Mesenchymal stem cell (in vitro differentiated cells and primary cell): ENCODE measurements around the gene TBC1D10A.
A peak's percentile ranks its signal among the peaks of the same experiment; 100 is the strongest.

Experiments
- DNase-seq: peaks from one replicate; pipeline ENCODE4 v3.0.0-alpha.2; 2013
- H2AFZ ChIP-seq: one replicate; pipeline ENCODE4 v1.6.1; 2013; ENCODE audit warnings: low read depth, mild to moderate bottlenecking, control low read depth, inconsistent platforms, low read length, moderate library complexity
- H2AK5ac ChIP-seq: 2 replicates; pipeline ENCODE4 v1.6.1; 2013; ENCODE audit warnings: low read length, moderate library complexity, mild to moderate bottlenecking, inconsistent platforms; ENCODE audit not compliant: severe bottlenecking
- H2BK120ac ChIP-seq: one replicate; pipeline ENCODE4 v1.6.1; 2013; ENCODE audit warnings: low read depth, mild to moderate bottlenecking, inconsistent platforms, low read length, moderate library complexity
- H2BK12ac ChIP-seq, 2 experiments: one replicate each; pipeline ENCODE4 v1.6.1; 2013; ENCODE audit warnings: inconsistent platforms in 2 of 2, low read length in 2 of 2, mild to moderate bottlenecking in 2 of 2, moderate library complexity in 2 of 2, control low read depth in 1 of 2
- H2BK15ac ChIP-seq: one replicate; pipeline ENCODE4 v1.6.1; 2013; ENCODE audit warnings: mild to moderate bottlenecking, low read depth, inconsistent platforms; ENCODE audit not compliant: poor library complexity, severe bottlenecking
- H2BK5ac ChIP-seq: 2 replicates; pipeline ENCODE4 v1.6.1; 2013; ENCODE audit warnings: low read depth, mild to moderate bottlenecking, low read length, control low read depth, inconsistent platforms; ENCODE audit not compliant: poor library complexity, severe bottlenecking
- H3K14ac ChIP-seq, 2 experiments: one replicate each; pipeline ENCODE4 v1.6.1; 2013; ENCODE audit warnings: inconsistent platforms in 2 of 2, low read length in 2 of 2, control low read depth in 1 of 2, mild to moderate bottlenecking in 1 of 2, moderate library complexity in 1 of 2
- H3K18ac ChIP-seq, 2 experiments: one replicate each; pipeline ENCODE4 v1.6.1; 2013; ENCODE audit warnings: inconsistent platforms in 2 of 2, low read length in 2 of 2, control low read depth in 1 of 2, low read depth in 1 of 2, mild to moderate bottlenecking in 1 of 2
- H3K23ac ChIP-seq, 2 experiments: one replicate each; pipeline ENCODE4 v1.6.1; 2013; ENCODE audit warnings: inconsistent platforms in 2 of 2, low read length in 2 of 2, mild to moderate bottlenecking in 2 of 2, moderate library complexity in 2 of 2, control low read depth in 1 of 2
- H3K27ac ChIP-seq: 2 replicates; pipeline ENCODE4 v1.5.1; 2013; ENCODE audit warnings: mild to moderate bottlenecking, moderate library complexity, low read length, control low read depth, inconsistent platforms; ENCODE audit not compliant: poor library complexity, severe bottlenecking
- H3K27me3 ChIP-seq, 2 experiments: 2 replicates each; pipeline versions ENCODE4 v1.6.1 to v1.7.0; 2013; ENCODE audit warnings: low read length in 2 of 2, mild to moderate bottlenecking in 2 of 2, moderate library complexity in 2 of 2, control low read depth in 1 of 2, inconsistent platforms in 1 of 2; ENCODE audit not compliant: control insufficient read depth in 1 of 2, insufficient read depth in 1 of 2
- H3K36me3 ChIP-seq, 2 experiments: 2 replicates each; pipeline versions ENCODE4 v1.6.1 to v1.7.0; 2013; ENCODE audit warnings: low read length in 2 of 2, control low read depth in 1 of 2, inconsistent platforms in 1 of 2, low read depth in 1 of 2, mild to moderate bottlenecking in 1 of 2; ENCODE audit not compliant: insufficient read depth in 2 of 2, control insufficient read depth in 1 of 2
- H3K4ac ChIP-seq, 2 experiments: one replicate each; pipeline ENCODE4 v1.6.1; 2013; ENCODE audit warnings: inconsistent platforms in 2 of 2, low read length in 2 of 2, mild to moderate bottlenecking in 2 of 2, moderate library complexity in 2 of 2, control low read depth in 1 of 2, low read depth in 1 of 2
- H3K4me1 ChIP-seq: 2 replicates; pipeline ENCODE4 v1.6.1; 2013; ENCODE audit warnings: low read depth, low read length, control low read depth; ENCODE audit not compliant: control insufficient read depth, insufficient read depth
- H3K4me2 ChIP-seq: 2 replicates; pipeline ENCODE4 v1.6.1; 2013; ENCODE audit warnings: low read length, mild to moderate bottlenecking, inconsistent platforms; ENCODE audit not compliant: poor library complexity, severe bottlenecking
- H3K4me3 ChIP-seq, 2 experiments: 2 replicates each; pipeline versions ENCODE4 v1.5.1 to v1.7.0; 2013; ENCODE audit warnings: low read length in 2 of 2, mild to moderate bottlenecking in 2 of 2, control low read depth in 1 of 2, low read depth in 1 of 2; ENCODE audit not compliant: insufficient read depth in 1 of 2
- H3K79me1 ChIP-seq: replicated peaks from 2 replicates; pipeline ENCODE4 v1.6.1; 2013; ENCODE audit warnings: mild to moderate bottlenecking, control low read depth, low read length, inconsistent platforms; ENCODE audit not compliant: poor library complexity, severe bottlenecking
- H3K9ac ChIP-seq: 2 replicates; pipeline ENCODE4 v1.7.0; 2013; ENCODE audit warnings: mild to moderate bottlenecking, low read length, moderate library complexity
- H3K9me3 ChIP-seq: 2 replicates; pipeline ENCODE4 v1.7.0; 2013; ENCODE audit warnings: mild to moderate bottlenecking, low read length; ENCODE audit not compliant: control insufficient read depth
- H4K8ac ChIP-seq: one replicate; pipeline ENCODE4 v1.6.1; 2013; ENCODE audit warnings: inconsistent platforms, mild to moderate bottlenecking, low read length, moderate library complexity
- H4K91ac ChIP-seq: one replicate; pipeline ENCODE4 v1.6.1; 2013; ENCODE audit warnings: mild to moderate bottlenecking, low read length, inconsistent platforms
- WGBS: methylation state at CpG from one replicate; pipeline ENCODE4 v1.1.7; 2013; ENCODE audit warnings: mixed read lengths; 5-methylcytosine and 5-hydroxymethylcytosine counted together

Gene TBC1D10A

DNA sequence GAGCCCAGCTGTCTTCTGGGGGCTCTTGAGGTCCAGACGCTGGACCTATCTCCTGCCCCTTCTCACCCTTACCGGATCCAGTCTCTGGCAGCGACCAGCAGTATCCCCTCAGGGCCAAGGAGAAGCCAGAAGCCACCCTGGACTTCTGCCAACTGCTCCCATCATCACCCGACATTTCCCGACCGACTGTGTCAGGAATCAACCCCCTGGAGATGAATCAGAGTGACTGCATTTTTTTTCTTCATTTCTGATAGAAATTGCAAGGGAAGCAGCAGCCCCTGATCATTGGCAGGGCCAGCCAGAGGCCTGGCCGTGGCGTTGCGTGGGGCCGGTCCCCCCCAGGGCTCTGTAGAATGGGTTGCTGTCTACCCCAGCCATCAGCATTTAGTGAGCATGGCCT lies 75.0 kb downstream of the TBC1D10A start:
- H3K23ac ChIP-seq, result no peak overlapping the region
- H3K36me3 ChIP-seq, result no peaks in the 10 kb centered on the region
- H3K27ac ChIP-seq, result peak overlapping the region; percentile 98
- peak overlapping the region; percentile 90 for H2BK5ac ChIP-seq
- peaks cover 80% of the 10 kb centered on the region for H3K4me1 ChIP-seq
- H4K8ac ChIP-seq, result no peak overlapping the region
- no peak overlapping the region for H4K91ac ChIP-seq
- no peak overlapping the region for H2AFZ ChIP-seq
- WGBS, result 70% methylated on average over 10 of the region's 10 CpGs
- DNase-seq, result peak; percentile 56
- no peak overlapping the region for H3K18ac ChIP-seq
- H2AK5ac ChIP-seq, result peak overlapping the region; percentile 100
- no peak overlapping the region for H3K4me3 ChIP-seq
- H3K4ac ChIP-seq, result no peak overlapping the region
- peak overlapping the region; percentile 52 for H2BK15ac ChIP-seq
- H2BK12ac ChIP-seq, result peak overlapping the region in 1 of 2 experiments; percentile 56
- no peaks in the 10 kb centered on the region for H3K9me3 ChIP-seq
- H3K4me2 ChIP-seq, result no peak overlapping the region
- H3K14ac ChIP-seq, result no peak overlapping the region
- peaks cover 1% of the 10 kb centered on the region for H3K79me1 ChIP-seq
- peak overlapping the region; percentile 13 for H2BK120ac ChIP-seq
- no peak overlapping the region for H3K9ac ChIP-seq
- no peaks in the 10 kb centered on the region for H3K27me3 ChIP-seq

DNA sequence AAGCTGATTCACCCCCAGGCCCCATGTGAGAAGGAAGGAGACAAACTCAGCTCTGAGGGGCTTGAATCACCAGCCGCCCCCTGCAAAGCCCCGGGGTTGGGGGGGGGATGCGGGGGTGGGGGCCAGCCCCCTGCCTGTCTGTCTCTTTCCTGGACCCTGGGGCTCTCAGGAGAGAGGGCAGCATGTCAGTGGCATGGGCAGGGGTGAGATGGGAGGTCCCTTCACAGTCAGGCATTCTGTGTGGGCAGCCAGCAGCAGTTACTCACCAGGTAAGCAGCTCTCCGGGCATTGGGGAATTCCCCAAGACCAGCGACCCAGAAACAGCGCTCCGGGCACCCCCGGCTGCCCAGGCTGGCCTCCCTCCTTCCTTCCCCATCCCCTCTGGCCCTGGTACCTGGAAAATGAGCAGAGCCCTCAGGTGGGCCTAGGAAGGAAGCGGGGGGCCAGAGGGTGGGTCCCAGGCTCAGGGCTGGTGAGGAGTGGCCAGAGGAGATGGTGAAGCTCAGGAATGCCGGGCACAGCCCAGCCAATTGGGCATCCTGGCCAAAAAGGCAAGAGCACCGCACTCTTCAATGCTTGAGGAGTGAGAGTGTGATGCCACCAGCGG lies 76.0 kb downstream of the TBC1D10A start:
- DNase-seq, result peak; percentile 46
- no peak overlapping the region for H2BK15ac ChIP-seq
- H3K27me3 ChIP-seq, result no peaks in the 10 kb centered on the region
- peak overlapping the region in 1 of 2 experiments; percentile 7 for H2BK12ac ChIP-seq
- no peak overlapping the region for H3K23ac ChIP-seq
- H2BK120ac ChIP-seq, result no peak overlapping the region
- H3K9ac ChIP-seq, result no peak overlapping the region
- peak overlapping the region in 1 of 2 experiments; percentile 4 for H3K18ac ChIP-seq
- H3K79me1 ChIP-seq, result peaks cover 1% of the 10 kb centered on the region
- H4K8ac ChIP-seq, result no peak overlapping the region
- no peak overlapping the region for H3K4me2 ChIP-seq
- H4K91ac ChIP-seq, result no peak overlapping the region
- peak overlapping the region; percentile 63 for H2BK5ac ChIP-seq
- no peak overlapping the region for H3K14ac ChIP-seq
- H3K9me3 ChIP-seq, result no peaks in the 10 kb centered on the region
- no peaks in the 10 kb centered on the region for H3K36me3 ChIP-seq
- peaks cover 74% of the 10 kb centered on the region for H3K4me1 ChIP-seq
- H2AFZ ChIP-seq, result no peak overlapping the region
- peak overlapping the region; percentile 100 for H2AK5ac ChIP-seq
- H3K4ac ChIP-seq, result no peak overlapping the region
- no peak overlapping the region for H3K4me3 ChIP-seq
- H3K27ac ChIP-seq, result peak overlapping the region; percentile 98
- 68% methylated on average over 9 of the region's 12 CpGs for WGBS

DNA sequence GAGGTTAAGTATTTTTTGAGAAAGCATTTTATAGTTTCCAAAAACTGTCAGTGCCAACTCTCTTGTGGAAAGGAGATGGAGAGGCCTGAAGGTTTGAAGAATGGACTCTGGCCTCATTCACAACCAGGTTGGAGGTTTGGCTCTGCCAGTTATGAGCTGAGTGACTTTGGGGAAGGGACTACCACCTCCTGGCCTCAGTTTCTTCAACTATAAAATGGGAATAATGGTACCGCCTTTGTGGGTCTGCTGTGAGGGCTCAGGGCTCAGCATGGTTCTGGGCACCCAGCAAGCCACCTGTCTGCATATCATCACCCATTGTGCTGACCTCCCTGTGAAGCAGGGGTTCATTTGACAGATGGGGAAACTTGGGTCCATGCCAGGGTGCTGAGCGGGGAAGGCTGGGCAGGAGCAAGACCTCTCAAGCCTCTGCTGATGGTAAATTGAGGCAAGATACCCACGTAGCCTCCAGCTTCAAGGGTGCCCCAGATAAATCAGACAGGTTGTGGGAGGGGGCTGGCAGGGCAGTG lies 76.6 kb downstream of the TBC1D10A start:
- no peaks in the 10 kb centered on the region for H3K27me3 ChIP-seq
- H2BK12ac ChIP-seq, result peak overlapping the region in 1 of 2 experiments; percentile 45
- H3K4me2 ChIP-seq, result no peak overlapping the region
- 100% methylated on average over 2 of the region's 3 CpGs for WGBS
- peaks cover 75% of the 10 kb centered on the region for H3K4me1 ChIP-seq
- peak overlapping the region; percentile 98 for H3K27ac ChIP-seq
- no peak overlapping the region for H3K4ac ChIP-seq
- H2AK5ac ChIP-seq, result peak overlapping the region; percentile 98
- peaks cover under 1% of the 10 kb centered on the region for H3K79me1 ChIP-seq
- no peak overlapping the region for H2BK15ac ChIP-seq
- H3K18ac ChIP-seq, result no peak overlapping the region
- no peak overlapping the region for H3K23ac ChIP-seq
- no peak overlapping the region for H3K14ac ChIP-seq
- H3K36me3 ChIP-seq, result peaks cover 0 to under 1% of the 10 kb centered on the region in 2 experiments
- H3K9ac ChIP-seq, result no peak overlapping the region
- no peak for DNase-seq
- no peak overlapping the region for H2BK120ac ChIP-seq
- H2BK5ac ChIP-seq, result peak overlapping the region; percentile 59
- no peak overlapping the region for H2AFZ ChIP-seq
- no peak overlapping the region for H4K8ac ChIP-seq
- no peaks in the 10 kb centered on the region for H3K9me3 ChIP-seq
- no peak overlapping the region for H4K91ac ChIP-seq
- H3K4me3 ChIP-seq, result no peak overlapping the region

DNA sequence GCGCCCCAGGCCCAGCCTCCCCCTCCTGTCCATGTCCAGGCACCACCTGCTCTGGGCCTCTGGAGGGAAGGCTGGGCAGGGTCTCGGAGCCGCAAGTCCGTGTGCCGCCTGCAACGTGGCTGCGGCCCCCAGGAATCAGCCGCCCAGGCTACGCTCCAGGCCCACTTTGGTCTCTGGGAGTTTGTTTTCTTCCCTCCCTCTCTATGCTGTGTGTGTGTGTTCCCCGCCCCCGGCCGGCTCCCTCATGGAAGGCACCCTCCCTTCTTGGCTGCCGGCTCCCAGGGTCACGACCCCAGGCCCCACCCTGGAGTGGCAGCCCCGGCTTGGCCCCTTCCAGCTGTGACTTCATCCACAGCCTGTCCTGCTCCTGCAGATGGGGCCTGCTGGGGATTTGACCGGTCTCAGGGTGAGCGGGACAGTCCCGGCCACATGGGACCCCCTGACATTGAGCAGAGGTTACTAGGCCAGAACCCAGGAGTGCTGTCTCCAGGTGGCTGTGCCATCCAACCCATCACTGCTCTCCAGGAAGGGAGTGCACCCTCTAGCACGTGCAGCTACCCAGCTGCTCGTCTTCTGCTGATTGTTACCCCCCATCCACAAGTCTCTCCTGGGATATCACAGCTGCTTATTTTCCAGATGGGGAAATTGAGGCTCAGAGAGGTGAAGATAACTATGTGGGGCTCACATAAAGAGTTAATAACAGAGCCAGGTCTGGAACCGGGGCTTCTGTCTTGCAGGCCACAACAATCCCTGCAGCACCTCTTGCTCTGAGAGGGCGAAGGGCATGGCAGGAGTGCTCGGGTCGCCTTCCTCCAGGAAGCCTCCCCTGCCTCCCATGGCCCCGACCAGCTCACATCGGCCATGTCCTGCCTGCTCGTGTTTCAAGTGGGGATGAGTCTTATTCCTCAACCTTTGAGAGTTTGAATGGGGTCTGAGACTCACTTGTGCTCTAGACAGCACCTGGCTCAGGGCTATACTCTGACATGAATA lies 77.4 kb downstream of the TBC1D10A start:
- Histone ChIP-seq H3K4ac (no peak overlapping the region), H3K9ac (peak overlapping the region; percentile 60), H2AK5ac (peak overlapping the region; percentile 90), H3K23ac (no peak overlapping the region), H4K8ac (no peak overlapping the region), H3K18ac (no peak overlapping the region), H3K27ac (peak overlapping the region; percentile 98), H4K91ac (no peak overlapping the region), H2BK12ac (peak overlapping the region in 1 of 2 experiments; percentile 57), H2BK15ac (no peak overlapping the region), H3K36me3 (peaks cover 0 to 8% of the 10 kb centered on the region in 2 experiments), H3K4me2 (no peak overlapping the region), H2BK5ac (no peak overlapping the region), H3K4me1 (peaks cover 76% of the 10 kb centered on the region), H3K14ac (no peak overlapping the region), H2BK120ac (no peak overlapping the region), H3K79me1 (no peaks in the 10 kb centered on the region), H3K9me3 (no peaks in the 10 kb centered on the region), H3K4me3 (peak overlapping the region in 1 of 2 experiments; percentile 63), H2AFZ (no peak overlapping the region), H3K27me3 (no peaks in the 10 kb centered on the region)
- no peak for DNase-seq
- 72% methylated on average over 25 of the region's 27 CpGs for whole genome bisulfite sequencing
